G401 (cell line): ENCODE data around the gene RHEB. TPM values are rescaled to one million over a fixed set of nuclear protein-coding genes. Genes with fewer than 3 reads are reported as not detected.

Source experiments
- DNase-seq: peaks from one replicate; pipeline ENCODE4 v3.0.0-alpha.2; 2015; ENCODE audit warnings: low spot score
- in situ Hi-C: cut with HindIII; loops from 2 replicates; pipeline ENCODE4 v1.10.0; 2016; ENCODE audit warnings: low sequenced_read_pairs, mixed read lengths
- total RNA-seq: library from RNA; depleted of rRNA; stranded (reverse); fragments of >200 nt; shearing (Covaris generic); gene quantifications from 2 replicates; pipeline ENCODE4 v1.2.3, GENCODE V29; 2014

RHEB gene
- total RNA-seq, 1 experiment from 2014 or later = 156 TPM

- DNase-seq = no peak
- in situ Hi-C loops = no loop called here
These were observed 36.0 kb downstream of the RHEB start for GRCh38 chr7:151483711-151483983.

GRCh38 chr7:151482883-151483710 is 36.6 kb downstream of the RHEB start:
- DNase-seq = no peak
- in situ Hi-C loops = no loop called here

DNA sequence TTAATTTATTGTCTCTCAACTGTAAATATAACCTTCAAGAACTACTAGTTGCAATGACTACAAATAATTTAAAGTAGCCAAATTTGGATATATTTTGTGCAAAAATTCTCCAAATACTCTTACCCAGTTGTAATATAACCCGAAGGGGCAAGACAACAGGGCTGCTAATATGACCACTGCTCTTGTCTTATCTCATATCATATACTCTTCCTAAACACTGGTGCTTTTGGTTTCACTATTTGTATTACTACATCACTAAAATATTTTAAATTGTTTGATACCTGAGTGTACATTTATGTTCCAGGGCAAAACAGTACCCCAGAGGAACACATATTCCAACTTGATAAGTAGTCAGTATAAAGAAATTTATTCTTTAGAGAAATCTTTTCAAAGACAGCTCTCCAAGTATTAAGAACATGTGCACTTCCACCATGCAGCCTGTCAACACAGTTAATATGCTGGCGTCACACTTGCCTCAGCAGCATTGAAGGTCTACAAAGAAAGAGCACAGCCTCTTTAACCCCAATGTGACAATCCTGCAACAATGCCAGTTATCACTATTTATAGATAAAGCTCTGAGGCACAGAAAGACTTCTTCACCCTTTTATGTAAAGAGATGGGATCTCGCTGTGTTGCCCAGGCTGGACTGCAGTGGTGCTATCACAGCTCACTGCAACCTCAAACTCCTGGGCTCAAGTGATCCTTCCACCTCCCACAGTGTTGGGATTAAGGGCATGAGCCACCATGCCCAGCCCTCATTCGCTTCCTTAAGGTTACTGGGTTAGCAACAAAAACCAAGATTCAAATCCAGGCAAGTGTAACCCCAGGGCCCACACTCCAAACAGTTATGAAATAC is 37.8 kb downstream of the RHEB start:
- in situ Hi-C loops = no loop called here
- no peak for DNase-seq

- in situ Hi-C loops = no loop called here
- no peak for DNase-seq
These were observed 41.8 kb downstream of the RHEB start for GRCh38 chr7:151477867-151478266.

DNA sequence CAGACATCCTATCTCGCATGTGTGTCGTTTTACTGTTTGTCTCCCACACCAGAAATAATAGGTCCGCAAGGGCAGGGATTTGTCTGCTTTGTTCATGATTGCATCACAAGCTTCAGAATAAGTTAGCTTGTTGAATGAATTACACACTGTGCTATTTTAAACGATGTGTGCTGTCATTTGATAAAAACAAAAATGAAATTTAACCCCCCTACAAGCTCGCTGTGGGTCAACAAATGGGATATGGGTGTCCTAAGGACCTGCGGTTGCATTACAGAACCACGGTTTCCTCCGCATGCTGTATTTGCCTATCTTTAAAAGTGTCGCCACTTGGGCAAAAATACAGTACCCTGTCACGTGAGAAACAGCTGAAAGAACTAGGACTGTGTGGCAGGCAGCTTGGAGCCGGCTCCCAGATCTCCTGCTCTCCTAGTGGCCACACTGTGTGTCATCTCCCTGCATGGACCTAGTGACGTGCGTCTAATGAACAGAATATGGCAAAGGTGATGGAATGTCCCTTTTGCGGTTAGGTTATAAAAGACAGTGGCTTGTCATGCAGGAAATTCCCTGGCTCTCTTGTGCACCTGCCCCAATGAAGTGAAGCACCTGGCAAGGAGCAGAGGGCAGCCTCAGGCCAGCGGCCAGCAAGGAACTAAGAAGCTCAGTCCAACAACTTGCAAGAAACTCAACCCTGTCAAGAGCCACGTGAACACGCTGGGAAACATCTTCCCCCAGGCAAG is 46.9 kb downstream of the RHEB start:
- no peak for DNase-seq
- in situ Hi-C loops = no loop called here

- no peak for DNase-seq
- in situ Hi-C loops = no loop called here
These were observed 49.0 kb downstream of the RHEB start for GRCh38 chr7:151470711-151471110.

- in situ Hi-C loops = no loop called here
- no peak for DNase-seq
These were observed 50.4 kb downstream of the RHEB start for GRCh38 chr7:151469281-151469680.

DNA sequence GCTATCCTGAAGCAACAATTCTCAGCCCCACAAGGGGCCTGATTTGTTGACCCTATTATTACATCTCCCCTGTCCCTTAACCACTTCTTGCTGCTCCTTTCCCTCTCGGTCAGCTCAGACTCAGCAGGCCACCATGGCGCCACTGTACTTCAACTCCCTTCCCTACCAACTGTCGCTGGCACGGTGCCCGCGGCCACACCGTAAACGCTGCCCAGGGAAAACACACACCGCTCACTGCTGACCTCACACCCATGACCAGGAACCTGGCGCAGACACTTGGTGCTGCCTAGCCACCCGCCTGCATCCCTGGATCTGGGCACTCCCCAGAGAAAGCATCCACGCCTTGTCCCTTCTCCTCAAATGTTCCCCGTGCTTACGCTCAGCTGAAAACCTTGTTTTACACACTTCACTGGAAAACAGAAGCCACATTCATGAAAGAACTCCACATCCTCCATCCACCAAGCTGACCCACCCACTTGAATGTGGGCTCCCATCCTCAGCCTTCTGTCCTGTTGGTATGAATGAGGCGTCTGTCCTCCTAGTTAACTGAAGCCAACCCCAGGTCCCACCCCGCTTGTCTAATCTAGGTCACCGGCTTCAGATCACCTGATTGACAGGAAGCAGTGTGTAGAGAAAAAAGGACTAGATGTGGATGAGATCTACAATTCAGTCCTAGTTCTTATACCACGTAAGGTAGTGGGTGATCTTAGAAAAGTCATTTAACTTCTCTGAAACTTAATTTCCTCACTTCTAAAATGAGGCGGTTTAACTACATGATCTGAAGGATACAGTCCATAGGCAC is 51.3 kb downstream of the RHEB start:
- in situ Hi-C loops = no loop called here
- DNase-seq = peak; percentile 73

- in situ Hi-C loops = no loop called here
These were observed 54.5 kb downstream of the RHEB start for GRCh38 chr7:151465169-151465568.

DNA sequence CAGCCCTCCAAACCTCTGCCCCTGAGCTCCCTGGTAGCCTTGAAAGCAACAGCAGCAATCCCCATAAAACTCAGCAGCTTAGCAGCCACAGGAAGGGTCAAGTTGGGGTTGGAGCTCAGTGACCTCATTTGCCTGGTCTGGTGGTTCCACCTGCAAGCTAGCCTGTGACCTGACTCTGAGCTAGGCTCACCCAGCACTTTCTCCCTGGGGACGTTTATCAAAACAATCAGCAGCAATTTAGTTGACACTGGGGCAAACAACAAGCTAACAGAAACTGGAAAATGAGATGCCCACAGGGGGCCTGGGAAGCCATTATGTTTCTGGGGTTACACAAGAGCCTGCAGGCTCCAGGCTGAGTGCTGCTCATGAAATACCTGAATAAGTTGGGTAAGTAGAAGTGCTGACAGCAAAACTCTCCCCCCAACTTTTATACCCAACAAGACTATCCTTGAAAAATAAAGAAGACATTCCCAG is 57.4 kb downstream of the RHEB start:
- in situ Hi-C loops = no loop called here
- DNase-seq = no peak

More at GRCh38 chr7:151465169-151465568, 54.5 kb downstream of the RHEB start:
- DNase-seq = no peak

DNA sequence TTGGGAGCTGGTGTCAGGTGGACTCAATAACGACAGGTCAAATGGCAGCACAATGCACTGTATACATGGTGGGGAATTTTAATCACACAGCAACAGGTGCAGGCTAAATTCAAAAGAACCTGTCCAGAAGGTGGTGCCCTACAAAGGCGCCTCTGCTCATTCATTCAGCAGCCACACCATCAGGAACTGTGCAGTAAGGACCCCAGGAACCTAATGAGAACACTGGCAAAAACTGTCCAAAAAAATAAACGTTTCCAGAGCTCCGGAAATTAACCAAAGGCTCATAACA is 57.8 kb downstream of the RHEB start:
- in situ Hi-C loops = no loop called here
- DNase-seq = no peak

DNA sequence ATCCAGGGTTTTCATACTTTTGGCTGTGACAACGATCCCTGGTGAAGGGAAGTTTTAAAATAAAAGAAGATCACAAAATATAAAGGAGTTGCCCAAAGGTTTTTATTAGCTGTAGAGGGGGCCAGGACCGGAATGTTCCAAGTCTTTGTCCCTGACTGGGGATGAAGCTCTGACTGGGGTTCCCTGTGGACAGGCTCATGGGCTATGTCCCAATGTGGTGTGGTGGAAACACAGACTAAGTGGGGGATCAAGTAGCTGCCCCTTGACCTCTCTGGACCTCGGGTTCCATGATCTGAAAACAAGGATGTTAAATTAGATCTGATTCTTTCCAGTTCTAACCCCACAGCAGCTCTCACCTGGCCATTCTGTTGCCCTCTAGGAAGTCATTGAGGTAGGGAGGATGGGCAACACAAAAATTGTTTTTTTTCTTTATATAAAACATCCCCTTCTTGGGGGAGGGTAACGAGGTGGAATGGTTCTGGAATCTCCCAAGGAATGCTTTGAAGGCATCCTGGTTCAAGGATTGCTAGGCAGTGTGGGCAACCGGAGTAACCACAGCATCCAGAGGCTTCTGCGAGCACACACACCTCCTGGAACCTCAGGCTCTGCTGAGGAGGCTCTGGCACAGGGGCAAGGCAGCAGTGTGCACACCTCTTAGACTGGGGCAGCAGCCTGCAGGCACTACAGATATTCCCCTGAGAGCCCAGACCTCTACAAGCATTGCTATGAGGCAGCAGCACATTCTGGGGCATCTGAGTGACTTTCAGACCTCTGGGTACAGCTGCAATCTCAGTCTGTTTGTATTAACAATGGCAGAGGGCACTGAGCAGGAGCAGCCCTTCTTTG is 58.4 kb downstream of the RHEB start:
- DNase-seq = no peak
- in situ Hi-C loops = no loop called here

- in situ Hi-C loops = no loop called here
These were observed 59.2 kb downstream of the RHEB start for GRCh38 chr7:151460474-151460855.

GRCh38 chr7:151459726-151460473 is 59.8 kb downstream of the RHEB start:
- DNase-seq = peak; percentile 69
- in situ Hi-C loops = no loop called here

More at GRCh38 chr7:151460474-151460855, 59.2 kb downstream of the RHEB start:
- DNase-seq = no peak

GRCh38 chr7:151457534-151457933 is 62.2 kb downstream of the RHEB start:
- DNase-seq = no peak
- in situ Hi-C loops = no loop called here

DNA sequence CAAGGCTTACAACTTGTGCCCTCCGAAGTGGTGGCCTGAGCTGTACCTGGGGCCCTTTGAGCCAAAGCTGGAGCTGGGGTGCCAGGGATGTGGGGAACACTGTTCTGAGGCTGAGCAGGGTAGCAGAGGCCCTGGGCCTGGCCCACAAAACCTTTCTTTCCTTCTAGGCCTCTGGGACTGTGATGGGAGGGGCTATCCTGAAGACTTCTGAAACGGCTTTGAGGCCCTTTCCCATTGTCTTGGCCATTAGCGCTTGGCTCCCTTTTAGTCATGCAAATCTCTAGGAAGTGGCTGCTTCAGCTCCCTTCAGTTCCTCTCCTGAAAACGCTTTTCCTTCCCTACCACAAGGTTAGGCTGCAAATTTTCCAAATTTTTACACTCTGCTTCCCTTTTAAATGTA is 62.9 kb downstream of the RHEB start:
- no peak for DNase-seq
- in situ Hi-C loops = no loop called here

DNA sequence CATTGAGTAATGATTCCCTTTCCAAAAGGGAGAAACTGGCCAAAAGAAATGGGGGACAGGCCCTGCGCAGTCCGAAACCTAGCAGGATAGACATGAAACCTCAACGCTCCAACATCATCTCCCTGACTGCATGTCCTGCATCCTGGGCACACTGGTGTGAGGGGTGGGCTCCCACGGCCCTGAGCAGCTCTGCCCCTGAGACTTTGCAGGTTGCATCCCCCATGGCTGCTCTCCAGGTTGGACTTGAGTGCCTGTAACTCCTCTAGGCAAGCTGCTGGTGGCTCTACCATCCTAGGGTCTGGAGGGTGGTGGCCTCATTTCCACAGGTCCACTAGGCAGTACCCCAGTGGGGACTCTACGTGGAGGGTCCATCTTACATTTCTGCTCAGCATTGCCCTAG is 63.4 kb downstream of the RHEB start:
- no peak for DNase-seq
- in situ Hi-C loops = no loop called here

- in situ Hi-C loops = no loop called here
These were observed 64.0 kb downstream of the RHEB start for GRCh38 chr7:151455690-151456089.

More at GRCh38 chr7:151455690-151456089, 64.0 kb downstream of the RHEB start:
- DNase-seq = no peak
